ENCODE data around the gene MGAT3.

Gene MGAT3

DNA sequence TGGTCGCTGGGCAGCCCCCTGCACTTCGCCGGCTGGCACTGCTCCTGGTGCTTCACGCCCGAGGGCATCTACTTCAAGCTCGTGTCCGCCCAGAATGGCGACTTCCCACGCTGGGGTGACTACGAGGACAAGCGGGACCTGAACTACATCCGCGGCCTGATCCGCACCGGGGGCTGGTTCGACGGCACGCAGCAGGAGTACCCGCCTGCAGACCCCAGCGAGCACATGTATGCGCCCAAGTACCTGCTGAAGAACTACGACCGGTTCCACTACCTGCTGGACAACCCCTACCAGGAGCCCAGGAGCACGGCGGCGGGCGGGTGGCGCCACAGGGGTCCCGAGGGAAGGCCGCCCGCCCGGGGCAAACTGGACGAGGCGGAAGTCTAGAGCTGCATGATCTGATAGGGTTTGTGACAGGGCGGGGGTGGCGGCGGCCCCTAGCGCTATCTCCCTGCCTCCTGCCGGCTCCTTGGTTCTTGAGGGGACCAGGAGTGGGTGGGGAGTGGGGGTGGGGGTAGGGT is 31.8 kb downstream of the MGAT3 start:
- H3K4me3 ChIP-seq (replicated peaks; ENCODE audit: low read depth, low read length): no peak overlapping the region
- TF ChIP-seq CTCF (IDR thresholded peaks at IDR 0.05; ENCODE audit: low read depth, low read length, missing control alignments): no peak
- no peak for DNase-seq (ENCODE audit: extremely low read depth, low read depth)

- TF ChIP-seq CTCF (IDR thresholded peaks at IDR 0.05; ENCODE audit: low read depth, low read length, missing control alignments): no peak
- no peak overlapping the region for H3K4me3 ChIP-seq (replicated peaks; ENCODE audit: low read depth, low read length)
- DNase-seq (ENCODE audit: extremely low read depth, low read depth): no peak
These were observed 32.6 kb downstream of the MGAT3 start for GRCh38 chr22:39489094-39490068.

GRCh38 chr22:39490135-39490798 is 33.5 kb downstream of the MGAT3 start:
- DNase-seq (ENCODE audit: extremely low read depth, low read depth): no peak
- no peak overlapping the region for H3K4me3 ChIP-seq (replicated peaks; ENCODE audit: low read depth, low read length)
- TF ChIP-seq CTCF (IDR thresholded peaks at IDR 0.05; ENCODE audit: low read depth, low read length, missing control alignments): no peak

DNA sequence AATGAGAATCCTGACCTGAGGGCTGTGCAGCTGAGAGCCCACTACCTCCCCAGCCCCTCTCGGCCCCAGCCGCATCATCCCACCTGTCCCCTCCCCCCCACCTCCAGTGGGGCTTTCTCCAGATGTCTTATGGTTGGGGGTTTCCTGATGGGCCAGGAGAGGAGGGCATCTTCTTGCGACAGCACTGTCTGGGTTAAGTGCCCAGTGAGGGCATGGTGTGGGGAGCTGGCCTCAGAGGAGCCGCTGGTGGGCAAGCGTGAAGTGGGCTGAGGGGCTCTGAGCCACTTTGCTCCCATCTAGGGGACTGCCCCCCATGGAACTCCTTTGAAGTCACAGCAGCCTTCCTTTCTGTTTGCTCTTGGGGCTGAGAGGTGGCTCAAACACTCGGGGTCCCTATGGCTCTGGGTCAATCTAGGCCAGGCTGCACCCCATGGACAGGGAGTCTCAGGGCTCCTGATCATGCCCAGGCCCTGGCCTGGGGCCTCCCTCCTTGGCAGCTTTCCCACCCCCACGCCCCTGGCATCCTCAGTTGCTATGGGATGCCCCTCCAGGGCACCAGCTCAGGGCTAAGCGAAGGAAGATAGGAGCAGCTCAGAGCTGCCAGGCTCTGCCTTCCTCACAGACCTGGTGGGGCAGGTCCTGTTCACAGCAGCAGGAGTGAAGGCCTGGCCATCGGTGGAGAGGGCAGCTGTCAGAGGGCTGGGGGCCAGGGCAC is 34.3 kb downstream of the MGAT3 start:
- no peak for DNase-seq (ENCODE audit: extremely low read depth, low read depth)

DNA sequence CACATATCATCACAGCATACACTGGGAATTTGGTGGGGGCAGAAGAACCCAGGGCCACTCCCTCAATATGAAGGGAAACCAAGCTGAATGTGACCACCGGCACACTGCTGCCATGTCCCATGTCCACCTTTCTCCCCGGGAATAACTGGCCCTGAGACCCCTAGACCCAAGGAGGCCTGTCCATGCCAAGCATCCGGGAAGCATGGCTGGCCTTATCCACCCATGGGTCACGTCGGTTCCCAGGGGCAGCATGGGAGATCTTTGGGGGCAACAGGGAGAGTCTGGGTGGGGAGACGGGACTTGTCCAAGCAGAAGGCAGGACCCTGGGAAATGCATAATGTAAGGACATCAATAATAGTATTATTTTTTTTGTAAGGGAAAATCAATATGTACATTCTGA is 34.9 kb downstream of the MGAT3 start:
- TF ChIP-seq CTCF (IDR thresholded peaks at IDR 0.05; ENCODE audit: low read depth, low read length, missing control alignments): no peak
- DNase-seq (ENCODE audit: extremely low read depth, low read depth): no peak
- H3K4me3 ChIP-seq (replicated peaks; ENCODE audit: low read depth, low read length): no peak overlapping the region

More for the DNA sequence above, 34.3 kb downstream of the MGAT3 start:
- TF ChIP-seq CTCF (IDR thresholded peaks at IDR 0.05; ENCODE audit: low read depth, low read length, missing control alignments): no peak
- H3K4me3 ChIP-seq (replicated peaks; ENCODE audit: low read depth, low read length): no peak overlapping the region

- H3K4me3 ChIP-seq (replicated peaks; ENCODE audit: low read depth, low read length): no peak overlapping the region
- DNase-seq (ENCODE audit: extremely low read depth, low read depth): no peak
- TF ChIP-seq CTCF (IDR thresholded peaks at IDR 0.05; ENCODE audit: low read depth, low read length, missing control alignments): no peak
These were observed 35.4 kb downstream of the MGAT3 start for GRCh38 chr22:39492186-39492585.

Measured in HFF-Myc (cell line).